VCaP (cell line): ENCODE measurements around the gene RAPGEF2.

Source experiments
- H3K27ac ChIP-seq: fragments of 450-650 bp; 2 replicates; pipeline ENCODE4 v1.5.1; 2017
- TF ChIP-seq, protein P1 (sequence below): fragments of 450-650 bp; conservative IDR thresholded peaks from 2 replicates; pipeline ENCODE4 v1.5.1; 2017; ENCODE audit warnings: mild to moderate bottlenecking, moderate library complexity

Gene RAPGEF2

GRCh38 chr4:159134429-159134828, 31.6 kb downstream of the RAPGEF2 start:
- no peak overlapping the region for H3K27ac ChIP-seq
- TF ChIP-seq, protein P1, sequence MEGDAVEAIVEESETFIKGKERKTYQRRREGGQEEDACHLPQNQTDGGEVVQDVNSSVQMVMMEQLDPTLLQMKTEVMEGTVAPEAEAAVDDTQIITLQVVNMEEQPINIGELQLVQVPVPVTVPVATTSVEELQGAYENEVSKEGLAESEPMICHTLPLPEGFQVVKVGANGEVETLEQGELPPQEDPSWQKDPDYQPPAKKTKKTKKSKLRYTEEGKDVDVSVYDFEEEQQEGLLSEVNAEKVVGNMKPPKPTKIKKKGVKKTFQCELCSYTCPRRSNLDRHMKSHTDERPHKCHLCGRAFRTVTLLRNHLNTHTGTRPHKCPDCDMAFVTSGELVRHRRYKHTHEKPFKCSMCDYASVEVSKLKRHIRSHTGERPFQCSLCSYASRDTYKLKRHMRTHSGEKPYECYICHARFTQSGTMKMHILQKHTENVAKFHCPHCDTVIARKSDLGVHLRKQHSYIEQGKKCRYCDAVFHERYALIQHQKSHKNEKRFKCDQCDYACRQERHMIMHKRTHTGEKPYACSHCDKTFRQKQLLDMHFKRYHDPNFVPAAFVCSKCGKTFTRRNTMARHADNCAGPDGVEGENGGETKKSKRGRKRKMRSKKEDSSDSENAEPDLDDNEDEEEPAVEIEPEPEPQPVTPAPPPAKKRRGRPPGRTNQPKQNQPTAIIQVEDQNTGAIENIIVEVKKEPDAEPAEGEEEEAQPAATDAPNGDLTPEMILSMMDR: no peak

DNA sequence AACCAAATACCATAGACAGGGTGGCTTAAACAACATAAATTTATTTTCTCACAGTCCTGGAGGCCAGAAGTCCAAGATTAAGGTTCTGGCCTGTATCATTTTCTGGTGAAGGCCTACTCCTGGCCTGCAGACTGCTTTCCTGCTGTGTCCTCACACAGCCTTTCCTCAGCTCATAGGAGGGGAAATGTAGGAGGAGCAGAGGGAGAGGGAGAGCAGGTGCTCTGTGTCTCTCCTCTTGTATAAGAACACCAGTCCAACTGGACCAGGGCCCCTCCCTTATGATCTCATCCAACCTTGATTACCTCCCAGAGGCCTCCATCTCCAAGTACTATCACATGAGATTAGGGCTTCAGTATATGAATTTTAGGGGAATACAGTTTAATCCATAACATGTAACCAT, 34.3 kb downstream of the RAPGEF2 start:
- TF ChIP-seq, protein P1: no peak
- no peak overlapping the region for H3K27ac ChIP-seq

DNA sequence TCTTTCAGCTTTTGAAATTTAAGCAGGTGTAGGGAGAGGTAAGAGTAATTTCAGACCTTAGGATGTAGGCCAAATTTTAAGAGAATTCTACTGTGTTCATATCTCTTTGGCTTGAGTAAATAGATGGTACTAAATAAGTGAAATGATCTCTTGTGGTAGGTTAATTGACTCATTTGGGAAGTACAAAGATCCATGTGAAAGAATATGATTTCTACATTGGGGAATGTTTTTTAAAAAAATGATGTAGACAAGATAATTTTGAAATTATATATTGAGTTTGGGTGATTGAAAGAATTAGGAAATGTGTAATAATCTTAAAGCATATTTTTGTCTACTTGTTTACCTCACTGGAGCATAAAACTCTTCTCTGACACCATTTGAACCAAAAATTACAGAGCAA, 35.6 kb downstream of the RAPGEF2 start:
- H3K27ac ChIP-seq: no peak overlapping the region
- TF ChIP-seq, protein P1: no peak

DNA sequence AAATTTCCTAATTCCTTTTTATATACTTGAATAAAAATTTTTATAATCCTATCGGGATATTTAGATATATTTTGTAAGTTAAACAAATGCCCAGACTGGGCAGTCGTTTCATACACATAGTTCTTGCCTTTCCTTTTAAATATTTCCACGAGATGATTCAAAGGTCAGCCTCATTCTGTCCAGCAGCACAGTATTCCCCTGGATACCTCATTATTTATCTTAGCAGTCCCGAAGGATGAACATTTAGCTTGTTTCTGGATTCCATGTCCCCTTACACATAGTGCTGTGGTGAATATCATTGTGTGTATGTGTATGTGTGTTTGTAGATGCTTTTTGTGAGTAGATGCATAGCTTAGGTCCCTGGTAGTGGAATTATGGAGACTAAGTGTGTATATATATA, 38.3 kb downstream of the RAPGEF2 start:
- H3K27ac ChIP-seq: no peak overlapping the region
- TF ChIP-seq, protein P1: no peak

- no peak overlapping the region for H3K27ac ChIP-seq
- TF ChIP-seq, protein P1: no peak
These were observed 39.4 kb downstream of the RAPGEF2 start for GRCh38 chr4:159142241-159142640.

- TF ChIP-seq, protein P1: no peak
- H3K27ac ChIP-seq: no peak overlapping the region
These were observed 40.0 kb downstream of the RAPGEF2 start for GRCh38 chr4:159142681-159143384.

DNA sequence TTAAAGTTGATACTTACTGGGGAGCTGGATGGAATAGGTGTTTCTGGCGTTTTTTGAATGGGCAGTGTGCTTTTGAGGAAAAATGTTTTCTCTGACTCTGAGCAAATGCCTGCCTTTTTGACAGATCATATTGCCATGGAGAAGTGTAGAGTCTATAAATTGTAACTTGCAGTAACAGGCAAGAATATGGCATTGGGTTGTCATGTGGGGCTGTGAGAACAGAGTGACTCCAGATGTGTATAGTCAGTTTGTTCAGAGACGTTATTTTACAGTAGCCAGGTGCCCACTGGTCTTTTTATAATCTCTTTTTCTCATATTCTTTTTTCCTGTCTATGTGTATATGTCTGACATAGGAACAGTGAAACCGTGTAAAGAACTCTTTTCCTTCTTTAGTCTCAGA, 40.8 kb downstream of the RAPGEF2 start:
- TF ChIP-seq, protein P1: no peak
- no peak overlapping the region for H3K27ac ChIP-seq
